DND-41 (cell line): ENCODE results near the gene TMEM151A.

Experiments
- ATAC-seq: fragments of 200-7000 bp; cut with Tn5 transposase; 3 replicates; pipeline ENCODE4 v1.9.1; 2021; ENCODE audit warnings: low read depth; ENCODE audit not compliant: insufficient read depth
- DNase-seq: peaks from one replicate; pipeline ENCODE4 v3.0.0-alpha.2; 2020
- H2AFZ ChIP-seq: 2 replicates; pipeline ENCODE4 v1.6.0; 2012; ENCODE audit warnings: low read depth, low read length
- H3K27ac ChIP-seq: 2 replicates; pipeline ENCODE4 v1.5.1; 2012; ENCODE audit warnings: low read length, inconsistent platforms
- H3K27me3 ChIP-seq: fragments of 200-600 bp; sonication (generic); 2 replicates; pipeline ENCODE4 v1.6.0; 2012; ENCODE audit warnings: low read length, mild to moderate bottlenecking, inconsistent platforms; ENCODE audit not compliant: insufficient read depth, poor library complexity
- H3K36me3 ChIP-seq: 2 replicates; pipeline ENCODE4 v1.5.1; 2012; ENCODE audit warnings: low read length, inconsistent platforms; ENCODE audit not compliant: insufficient read depth
- H3K4me1 ChIP-seq: 2 replicates; pipeline ENCODE4 v1.5.1; 2012; ENCODE audit warnings: mild to moderate bottlenecking, low read length; ENCODE audit not compliant: insufficient read depth
- H3K4me2 ChIP-seq: 2 replicates; pipeline ENCODE4 v1.6.0; 2012; ENCODE audit warnings: mild to moderate bottlenecking, moderate library complexity, low read length, inconsistent platforms; ENCODE audit not compliant: insufficient read depth
- H3K4me3 ChIP-seq, 2 experiments: fragments of 200-600 bp in 1 of 2; shearing (Covaris generic) in 1 of 2; 2 replicates each; pipeline ENCODE4 v1.5.1; 2012 to 2016; ENCODE audit warnings: inconsistent platforms in 2 of 2, low read length in 2 of 2, mild to moderate bottlenecking in 2 of 2, low read depth in 1 of 2, moderate library complexity in 1 of 2
- H3K79me2 ChIP-seq: 2 replicates; pipeline ENCODE4 v1.6.0; 2012; ENCODE audit warnings: low read length, inconsistent platforms; ENCODE audit not compliant: insufficient read depth
- H3K9ac ChIP-seq: 2 replicates; pipeline ENCODE4 v1.6.0; 2012; ENCODE audit warnings: low read depth, mild to moderate bottlenecking, inconsistent platforms, low read length, moderate library complexity
- H3K9me3 ChIP-seq: 2 replicates; pipeline ENCODE4 v1.5.1; 2012; ENCODE audit warnings: low read length, moderate library complexity, mild to moderate bottlenecking, inconsistent platforms; ENCODE audit not compliant: insufficient read depth, severe bottlenecking
- H4K20me1 ChIP-seq: 2 replicates; pipeline ENCODE4 v1.6.0; 2012; ENCODE audit warnings: low read length; ENCODE audit not compliant: insufficient read depth
- CTCF ChIP-seq: IDR thresholded peaks from 2 replicates; pipeline ENCODE4 v1.5.1; 2012; ENCODE audit warnings: borderline replicate concordance, low read length, moderate library complexity, mild to moderate bottlenecking; ENCODE audit not compliant: poor library complexity, severe bottlenecking; ENCODE audit errors: extremely low read depth
- EZH2 ChIP-seq: IDR thresholded peaks from 3 replicates; pipeline ENCODE4 v1.6.1; 2012; ENCODE audit warnings: borderline replicate concordance, low read depth, mild to moderate bottlenecking, moderate library complexity, low read length, inconsistent platforms; ENCODE audit not compliant: severe bottlenecking

TMEM151A gene

GRCh38 chr11:66337103-66337899 is 45.6 kb downstream of the TMEM151A start:
- TF ChIP-seq CTCF (no peak), EZH2 (no peak)
- Histone ChIP-seq H2AFZ (no peak overlapping the region), H3K4me2 (no peak overlapping the region), H4K20me1 (peaks cover 11% of the 10 kb centered on the region), H3K9me3 (no peaks in the 10 kb centered on the region), H3K79me2 (no peaks in the 10 kb centered on the region), H3K27me3 (no peaks in the 10 kb centered on the region), H3K27ac (no peak overlapping the region), H3K36me3 (peaks cover 56% of the 10 kb centered on the region), H3K4me3 (no peak overlapping the region), H3K9ac (no peak overlapping the region), H3K4me1 (no peaks in the 10 kb centered on the region)
- DNase-seq (no peak), ATAC-seq (no peak; the same call in 2 of the 3 replicates)

- ATAC-seq (no peak), DNase-seq (no peak)
- no peak overlapping the region for H3K4me3 ChIP-seq
Observed at GRCh38 chr11:66338276-66339161, 46.8 kb downstream of the TMEM151A start.

DNA sequence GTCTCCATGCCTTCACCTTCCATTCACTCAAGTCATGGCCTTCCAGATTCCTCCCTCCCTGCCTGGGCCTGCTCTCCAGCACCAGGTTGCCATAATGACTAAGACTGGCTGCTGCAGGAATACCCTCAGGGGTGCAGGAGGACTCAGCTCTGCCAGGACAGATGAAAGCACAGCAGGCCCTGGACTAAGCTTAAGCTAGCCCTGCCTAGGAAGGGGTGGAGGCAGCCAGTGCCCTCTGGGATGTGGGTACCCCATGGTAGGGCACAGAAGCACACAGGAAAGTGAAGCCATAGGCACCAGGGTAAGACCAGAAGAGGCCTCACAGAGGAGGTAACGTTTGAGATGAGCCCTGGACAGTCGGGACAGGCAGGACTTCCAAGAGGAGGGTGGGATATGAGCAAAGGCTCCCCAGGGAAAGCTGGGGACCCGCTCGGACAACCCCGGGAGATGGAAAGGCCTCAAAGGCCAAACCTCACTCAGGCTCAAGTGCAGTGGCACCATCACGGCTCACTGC is 47.5 kb downstream of the TMEM151A start:
- TF ChIP-seq EZH2: no peak
- no peak for TF ChIP-seq CTCF
- Histone ChIP-seq H3K27me3 (no peaks in the 10 kb centered on the region), H3K4me1 (peaks cover 15% of the 10 kb centered on the region), H3K27ac (no peak overlapping the region), H3K9ac (no peak overlapping the region), H3K4me2 (no peak overlapping the region), H3K4me3 (no peak overlapping the region), H3K36me3 (peaks cover 63% of the 10 kb centered on the region), H3K9me3 (no peaks in the 10 kb centered on the region), H3K79me2 (peaks cover 16% of the 10 kb centered on the region), H2AFZ (no peak overlapping the region), H4K20me1 (peaks cover 11% of the 10 kb centered on the region)
- no peak for ATAC-seq
- no peak for DNase-seq

More at GRCh38 chr11:66338276-66339161, 46.8 kb downstream of the TMEM151A start:
- Histone ChIP-seq H3K9ac (no peak overlapping the region), H3K27ac (no peak overlapping the region), H4K20me1 (peaks cover 11% of the 10 kb centered on the region), H3K27me3 (no peaks in the 10 kb centered on the region), H3K4me1 (peaks cover 8% of the 10 kb centered on the region), H3K79me2 (peaks cover 9% of the 10 kb centered on the region), H3K9me3 (no peaks in the 10 kb centered on the region), H3K4me2 (no peak overlapping the region), H2AFZ (no peak overlapping the region), H3K36me3 (peaks cover 63% of the 10 kb centered on the region)
- TF ChIP-seq EZH2 (no peak), CTCF (no peak)
